ENCODE results near the gene MT4.

Gene MT4

DNA sequence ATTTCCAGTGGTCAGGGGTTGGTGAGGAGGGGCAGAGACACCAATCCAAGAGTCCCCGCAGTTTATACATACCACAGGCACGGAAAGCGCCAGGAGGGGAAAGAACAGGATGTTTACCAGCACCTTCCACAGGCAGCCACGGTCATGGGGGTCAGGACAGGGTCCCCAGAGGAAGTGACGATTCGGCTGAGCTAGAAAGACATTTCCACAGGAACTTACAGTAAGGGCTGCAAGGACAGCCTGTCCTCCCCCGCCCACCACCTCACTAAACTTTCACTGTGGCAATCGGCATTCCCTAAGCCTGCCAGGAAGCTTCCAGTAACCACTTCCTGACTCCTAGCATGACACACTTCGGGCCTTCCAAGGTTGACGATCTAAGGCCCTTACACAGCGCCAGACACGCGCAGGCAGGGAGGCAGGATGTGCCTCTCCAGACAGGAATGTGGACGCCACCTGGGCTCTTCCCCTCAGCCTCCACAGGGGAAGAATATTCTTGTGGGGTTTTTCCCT, 42.3 kb downstream of the MT4 start:
- no peaks in the 10 kb centered on the region for H3K27me3 ChIP-seq (replicated peaks)
- peak overlapping the region; percentile 52 for H3K4me3 ChIP-seq (ENCODE audit: low read depth, low read length)
- TF ChIP-seq, protein P1, sequence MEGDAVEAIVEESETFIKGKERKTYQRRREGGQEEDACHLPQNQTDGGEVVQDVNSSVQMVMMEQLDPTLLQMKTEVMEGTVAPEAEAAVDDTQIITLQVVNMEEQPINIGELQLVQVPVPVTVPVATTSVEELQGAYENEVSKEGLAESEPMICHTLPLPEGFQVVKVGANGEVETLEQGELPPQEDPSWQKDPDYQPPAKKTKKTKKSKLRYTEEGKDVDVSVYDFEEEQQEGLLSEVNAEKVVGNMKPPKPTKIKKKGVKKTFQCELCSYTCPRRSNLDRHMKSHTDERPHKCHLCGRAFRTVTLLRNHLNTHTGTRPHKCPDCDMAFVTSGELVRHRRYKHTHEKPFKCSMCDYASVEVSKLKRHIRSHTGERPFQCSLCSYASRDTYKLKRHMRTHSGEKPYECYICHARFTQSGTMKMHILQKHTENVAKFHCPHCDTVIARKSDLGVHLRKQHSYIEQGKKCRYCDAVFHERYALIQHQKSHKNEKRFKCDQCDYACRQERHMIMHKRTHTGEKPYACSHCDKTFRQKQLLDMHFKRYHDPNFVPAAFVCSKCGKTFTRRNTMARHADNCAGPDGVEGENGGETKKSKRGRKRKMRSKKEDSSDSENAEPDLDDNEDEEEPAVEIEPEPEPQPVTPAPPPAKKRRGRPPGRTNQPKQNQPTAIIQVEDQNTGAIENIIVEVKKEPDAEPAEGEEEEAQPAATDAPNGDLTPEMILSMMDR (IDR thresholded peaks at IDR 0.05; ENCODE audit: low read depth, low read length, missing control alignments) = no peak
- in situ Hi-C loops (cut with HindIII; ENCODE audit: low pct_ligation_motif_present, low sequenced_read_pairs) = no loop called here
- H3K36me3 ChIP-seq (replicated peaks) = no peaks in the 10 kb centered on the region
- peak overlapping the region; percentile 97 for H3K27ac ChIP-seq
- DNase-seq = peak; percentile 97

DNA sequence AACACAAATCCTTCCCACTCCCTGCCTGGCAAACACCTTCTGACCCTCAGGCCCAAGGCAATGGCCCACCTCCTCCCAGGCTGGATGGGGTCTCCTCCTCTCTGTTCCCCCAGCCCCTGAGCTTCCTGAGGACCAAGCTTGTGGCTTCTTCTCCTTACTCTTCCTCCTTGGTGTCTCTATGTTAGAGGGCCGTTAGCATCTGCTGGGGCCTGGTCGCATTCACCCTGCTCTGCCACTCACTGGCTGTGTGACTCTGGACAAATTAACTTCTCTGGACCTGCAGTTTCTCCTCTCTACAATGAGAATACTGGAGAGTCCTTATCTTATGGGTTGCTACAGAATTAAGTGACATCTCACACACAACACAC, 42.8 kb downstream of the MT4 start:
- no peak for DNase-seq
- Histone ChIP-seq H3K27me3 (replicated peaks) (no peaks in the 10 kb centered on the region), H3K4me3 (ENCODE audit: low read depth, low read length) (peak overlapping the region; percentile 52), H3K27ac (peak overlapping the region; percentile 97), H3K36me3 (replicated peaks) (no peaks in the 10 kb centered on the region)
- in situ Hi-C loops (cut with HindIII; ENCODE audit: low pct_ligation_motif_present, low sequenced_read_pairs) = no loop called here
- TF ChIP-seq, protein P1 (IDR thresholded peaks at IDR 0.05; ENCODE audit: low read depth, low read length, missing control alignments) = no peak

DNA sequence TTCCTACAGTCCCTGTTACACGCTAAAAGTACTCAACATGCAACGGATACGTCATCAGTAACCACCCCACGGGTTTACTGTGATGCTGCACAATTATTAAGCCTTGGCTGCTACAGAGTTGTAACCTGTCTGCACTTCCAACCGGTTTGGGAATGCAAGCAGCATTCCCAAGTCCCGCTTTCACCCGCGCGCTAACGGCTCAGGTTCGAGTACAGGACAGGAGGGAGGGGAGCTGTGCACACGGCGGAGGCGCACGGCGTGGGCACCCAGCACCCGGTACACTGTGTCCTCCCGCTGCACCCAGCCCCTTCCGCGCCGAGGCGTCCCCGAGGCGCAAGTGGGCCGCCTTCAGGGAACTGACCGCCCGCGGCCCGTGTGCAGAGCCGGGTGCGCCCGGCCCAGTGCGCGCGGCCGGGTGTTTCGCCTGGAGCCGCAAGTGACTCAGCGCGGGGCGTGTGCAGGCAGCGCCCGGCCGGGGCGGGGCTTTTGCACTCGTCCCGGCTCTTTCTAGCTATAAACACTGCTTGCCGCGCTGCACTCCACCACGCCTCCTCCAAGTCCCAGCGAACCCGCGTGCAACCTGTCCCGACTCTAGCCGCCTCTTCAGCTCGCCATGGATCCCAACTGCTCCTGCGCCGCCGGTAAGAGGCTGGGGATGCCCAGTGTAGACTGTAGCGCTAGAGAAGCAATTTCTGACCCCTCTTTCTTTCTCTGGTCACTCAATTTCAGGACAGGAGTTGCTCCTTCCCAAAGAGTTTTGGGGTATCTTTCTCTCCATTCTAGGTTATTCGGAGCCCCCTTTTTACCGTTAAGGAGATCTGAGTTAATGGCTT, 43.4 kb downstream of the MT4 start, which contains the start of gene MT2A:
Gene MT2A (plus strand): TSS at position 542 of the 833 bp plus-strand sequence. CDS start 72 bp downstream, at position 614.
- in situ Hi-C loops (cut with HindIII; ENCODE audit: low pct_ligation_motif_present, low sequenced_read_pairs) = no loop called here
- peak within 1 kb of the TSS; percentile 95 for H3K4me3 ChIP-seq (ENCODE audit: low read depth, low read length)
- H3K36me3 ChIP-seq (replicated peaks) = no peaks in the 10 kb centered on the region
- TF ChIP-seq, protein P1 (IDR thresholded peaks at IDR 0.05; ENCODE audit: low read depth, low read length, missing control alignments) = no peak
- peak within 1 kb of the TSS; percentile 97 for H3K27ac ChIP-seq
- H3K27me3 ChIP-seq (replicated peaks) = no peaks in the 10 kb centered on the region
- DNase-seq = peak; percentile 96

DNA sequence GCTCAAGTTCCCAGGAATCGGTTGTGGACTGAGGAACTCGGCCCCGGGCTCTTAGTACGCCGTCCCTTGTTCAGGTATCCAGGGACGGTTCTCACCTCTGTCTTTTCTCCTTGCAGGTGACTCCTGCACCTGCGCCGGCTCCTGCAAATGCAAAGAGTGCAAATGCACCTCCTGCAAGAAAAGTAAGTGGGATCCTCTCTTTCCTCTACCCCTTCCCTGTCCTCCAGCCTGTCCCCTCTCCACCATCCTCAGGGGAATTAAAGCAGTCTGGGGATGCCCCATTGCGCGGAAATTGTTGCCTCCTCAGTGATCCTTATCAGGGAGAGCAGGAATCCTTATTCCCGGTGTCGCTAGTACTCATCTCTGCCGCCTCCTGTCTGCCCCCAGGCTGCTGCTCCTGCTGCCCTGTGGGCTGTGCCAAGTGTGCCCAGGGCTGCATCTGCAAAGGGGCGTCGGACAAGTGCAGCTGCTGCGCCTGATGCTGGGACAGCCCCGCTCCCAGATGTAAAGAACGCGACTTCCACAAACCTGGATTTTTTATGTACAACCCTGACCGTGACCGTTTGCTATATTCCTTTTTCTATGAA, 44.1 kb downstream of the MT4 start:
- Histone ChIP-seq H3K27me3 (replicated peaks) (no peaks in the 10 kb centered on the region), H3K27ac (peak overlapping the region; percentile 97), H3K36me3 (replicated peaks) (no peaks in the 10 kb centered on the region), H3K4me3 (ENCODE audit: low read depth, low read length) (peak overlapping the region; percentile 95)
- in situ Hi-C loops (cut with HindIII; ENCODE audit: low pct_ligation_motif_present, low sequenced_read_pairs) = no loop called here
- TF ChIP-seq, protein P1 (IDR thresholded peaks at IDR 0.05; ENCODE audit: low read depth, low read length, missing control alignments) = no peak
- no peak for DNase-seq

DNA sequence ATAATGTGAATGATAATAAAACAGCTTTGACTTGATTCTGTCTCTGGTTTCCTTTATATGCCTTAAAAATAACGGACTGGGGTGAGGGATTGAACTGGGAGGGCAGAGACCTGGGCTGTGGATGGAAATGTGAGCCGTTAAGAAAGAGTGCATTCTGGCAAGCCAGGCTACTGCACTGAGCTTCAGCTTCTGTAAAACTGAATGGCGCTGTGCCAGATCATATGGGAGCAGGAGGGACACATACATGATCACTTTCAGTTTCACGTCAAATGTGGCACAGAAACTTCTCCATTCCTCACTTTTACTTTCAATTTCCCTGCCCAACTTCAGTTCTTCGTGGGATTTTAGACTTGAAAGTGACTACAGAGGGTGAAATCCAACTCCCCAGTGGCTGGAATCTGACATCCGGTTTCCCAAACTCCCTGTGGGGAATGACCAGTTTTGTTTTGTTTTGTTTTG, 44.6 kb downstream of the MT4 start:
- TF ChIP-seq, protein P1 (IDR thresholded peaks at IDR 0.05; ENCODE audit: low read depth, low read length, missing control alignments) = peak; percentile 30
- DNase-seq = peak; percentile 81
- in situ Hi-C loops (cut with HindIII; ENCODE audit: low pct_ligation_motif_present, low sequenced_read_pairs) = no loop called here
- H3K36me3 ChIP-seq (replicated peaks) = no peaks in the 10 kb centered on the region
- no peaks in the 10 kb centered on the region for H3K27me3 ChIP-seq (replicated peaks)
- H3K27ac ChIP-seq = peak overlapping the region; percentile 97
- H3K4me3 ChIP-seq (ENCODE audit: low read depth, low read length) = peak overlapping the region; percentile 95

Data from brain microvascular endothelial cell (primary cell).